ENCODE results near the gene CHMP1A. TPM values are rescaled to one million over a fixed set of nuclear protein-coding genes. Genes with fewer than 3 reads are reported as not detected.
A peak's percentile ranks its signal among the peaks of the same experiment; 100 is the strongest.
"Not testable (repeated sequence)": the region's sequence is repeated elsewhere in the genome, so short reads cannot be mapped to it uniquely, and the experiment has no call there.

Gene CHMP1A
- total RNA-seq, 1 donor from 2014 or later = 96.8 TPM

DNA sequence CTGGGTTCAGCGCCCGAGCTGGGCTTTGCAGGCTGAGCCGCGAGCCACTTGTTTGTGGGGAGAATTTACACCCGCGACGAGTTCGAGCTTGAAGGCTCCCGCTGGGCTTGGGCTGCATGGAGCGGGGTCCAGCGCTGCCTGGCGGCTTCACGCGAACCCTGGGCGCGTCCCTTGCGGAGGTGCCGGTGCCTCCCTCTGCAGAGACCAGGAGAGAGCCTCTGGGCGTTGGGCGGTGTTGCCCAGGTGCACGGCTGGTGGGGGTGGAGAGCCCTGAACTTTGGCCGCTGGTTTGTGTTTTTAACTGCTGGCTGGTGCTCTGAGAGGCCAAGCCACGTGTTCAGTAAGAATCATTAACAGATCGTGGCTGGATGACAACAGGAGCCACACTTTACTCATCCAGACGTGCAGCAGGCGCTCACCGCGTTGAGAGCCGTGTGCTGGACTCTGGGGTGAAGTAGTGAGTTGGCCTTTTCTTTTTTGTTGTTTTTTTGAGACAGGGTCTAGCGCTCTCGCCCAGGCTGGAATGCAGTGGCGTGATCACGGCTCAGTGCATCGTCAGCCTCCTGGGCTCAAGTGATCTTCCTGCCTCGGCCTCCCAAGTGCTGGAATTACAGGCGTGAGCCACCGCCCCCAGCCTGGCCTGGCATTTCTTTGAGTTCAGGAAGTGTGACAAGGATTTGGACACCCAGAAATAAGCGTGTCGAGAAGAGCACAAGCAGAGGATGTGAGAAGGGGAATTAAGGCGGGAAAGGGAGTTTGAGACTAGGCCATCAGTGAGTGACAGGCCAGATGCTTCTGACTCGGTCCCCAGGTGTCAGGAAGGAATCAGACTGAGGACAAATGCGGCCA lies 29.8 kb upstream of the CHMP1A start:
- H3K27me3 ChIP-seq (ENCODE audit: control insufficient read depth, insufficient read depth, low read length) = no peaks in the 10 kb centered on the region
- H3K36me3 ChIP-seq (ENCODE audit: control insufficient read depth, insufficient read depth, low read length) = peaks cover 1% of the 10 kb centered on the region
- DNase-seq (ENCODE audit: low read depth) = peak; percentile 77
- TF ChIP-seq, protein P1, sequence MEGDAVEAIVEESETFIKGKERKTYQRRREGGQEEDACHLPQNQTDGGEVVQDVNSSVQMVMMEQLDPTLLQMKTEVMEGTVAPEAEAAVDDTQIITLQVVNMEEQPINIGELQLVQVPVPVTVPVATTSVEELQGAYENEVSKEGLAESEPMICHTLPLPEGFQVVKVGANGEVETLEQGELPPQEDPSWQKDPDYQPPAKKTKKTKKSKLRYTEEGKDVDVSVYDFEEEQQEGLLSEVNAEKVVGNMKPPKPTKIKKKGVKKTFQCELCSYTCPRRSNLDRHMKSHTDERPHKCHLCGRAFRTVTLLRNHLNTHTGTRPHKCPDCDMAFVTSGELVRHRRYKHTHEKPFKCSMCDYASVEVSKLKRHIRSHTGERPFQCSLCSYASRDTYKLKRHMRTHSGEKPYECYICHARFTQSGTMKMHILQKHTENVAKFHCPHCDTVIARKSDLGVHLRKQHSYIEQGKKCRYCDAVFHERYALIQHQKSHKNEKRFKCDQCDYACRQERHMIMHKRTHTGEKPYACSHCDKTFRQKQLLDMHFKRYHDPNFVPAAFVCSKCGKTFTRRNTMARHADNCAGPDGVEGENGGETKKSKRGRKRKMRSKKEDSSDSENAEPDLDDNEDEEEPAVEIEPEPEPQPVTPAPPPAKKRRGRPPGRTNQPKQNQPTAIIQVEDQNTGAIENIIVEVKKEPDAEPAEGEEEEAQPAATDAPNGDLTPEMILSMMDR (IDR thresholded peaks at IDR 0.05; ENCODE audit: insufficient read depth, low read length, poor library complexity, severe bottlenecking) = peak; percentile 20
- peak overlapping the region; percentile 91 for H3K4me3 ChIP-seq (ENCODE audit: low read depth, low read length)

DNA sequence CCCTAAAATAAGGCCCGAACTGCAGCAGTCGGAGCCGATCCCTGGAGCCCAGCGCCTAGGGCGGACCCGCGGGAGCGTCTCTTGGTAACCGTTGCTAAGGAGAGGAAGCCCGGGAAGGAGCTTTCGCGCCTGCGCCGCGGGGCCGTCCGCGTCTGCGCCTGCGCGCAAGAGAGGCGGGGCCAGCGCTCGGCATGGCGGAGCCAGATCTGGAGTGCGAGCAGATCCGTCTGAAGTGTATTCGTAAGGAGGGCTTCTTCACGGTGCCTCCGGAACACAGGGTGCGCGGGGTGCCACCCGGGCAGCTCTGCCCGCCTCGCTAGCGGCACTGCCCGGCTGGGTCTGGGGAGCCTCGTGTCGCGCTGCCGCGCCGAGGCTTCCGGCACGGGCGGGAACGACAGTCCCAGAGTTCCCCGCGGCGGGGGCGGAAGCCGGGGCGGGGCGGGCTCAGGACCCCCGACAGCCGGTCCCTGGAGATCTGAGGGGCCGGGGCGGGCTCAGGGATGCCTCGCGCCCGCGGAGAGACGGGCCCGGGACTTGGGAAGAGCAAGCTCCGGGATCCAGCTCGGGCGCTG lies 29.1 kb upstream of the CHMP1A start, which contains the start of gene CDK10:
Gene CDK10 (plus strand): TSS at position 170 of the 572 bp plus-strand sequence. CDS start 22 bp downstream, at position 192.
- peaks cover 1% of the 10 kb centered on the region for H3K36me3 ChIP-seq (ENCODE audit: control insufficient read depth, insufficient read depth, low read length)
- no peaks in the 10 kb centered on the region for H3K27me3 ChIP-seq (ENCODE audit: control insufficient read depth, insufficient read depth, low read length)
- H3K4me3 ChIP-seq (ENCODE audit: low read depth, low read length) = peak within 1 kb of the TSS; percentile 91
- TF ChIP-seq, protein P1 (IDR thresholded peaks at IDR 0.05; ENCODE audit: insufficient read depth, low read length, poor library complexity, severe bottlenecking) = no peak
- DNase-seq (ENCODE audit: low read depth) = no peak

DNA sequence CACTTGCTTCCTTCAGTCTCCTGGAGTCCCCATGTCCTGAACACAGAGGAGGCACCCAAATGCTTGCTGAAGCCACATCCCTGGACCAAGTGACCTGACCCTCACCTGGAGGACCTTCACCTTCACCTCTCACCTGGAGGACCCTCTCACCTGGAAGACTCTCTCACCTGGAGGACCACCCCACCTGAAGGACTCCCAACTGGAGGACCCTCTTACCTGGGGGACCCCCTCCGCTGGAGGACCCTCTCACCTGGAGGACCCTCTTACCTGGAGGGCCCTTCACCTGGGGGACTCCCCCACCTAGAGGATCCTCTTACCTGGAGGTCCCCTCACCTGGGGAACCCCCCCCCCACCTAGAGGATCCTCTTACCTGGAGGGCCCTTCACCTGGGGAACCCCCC lies 28.4 kb upstream of the CHMP1A start:
- no peaks in the 10 kb centered on the region for H3K27me3 ChIP-seq (ENCODE audit: control insufficient read depth, insufficient read depth, low read length)
- TF ChIP-seq, protein P1 (IDR thresholded peaks at IDR 0.05; ENCODE audit: insufficient read depth, low read length, poor library complexity, severe bottlenecking) = no peak
- no peak overlapping the region for H3K4me3 ChIP-seq (ENCODE audit: low read depth, low read length)
- DNase-seq (ENCODE audit: low read depth) = no peak
- no peaks in the 10 kb centered on the region for H3K36me3 ChIP-seq (ENCODE audit: control insufficient read depth, insufficient read depth, low read length)

DNA sequence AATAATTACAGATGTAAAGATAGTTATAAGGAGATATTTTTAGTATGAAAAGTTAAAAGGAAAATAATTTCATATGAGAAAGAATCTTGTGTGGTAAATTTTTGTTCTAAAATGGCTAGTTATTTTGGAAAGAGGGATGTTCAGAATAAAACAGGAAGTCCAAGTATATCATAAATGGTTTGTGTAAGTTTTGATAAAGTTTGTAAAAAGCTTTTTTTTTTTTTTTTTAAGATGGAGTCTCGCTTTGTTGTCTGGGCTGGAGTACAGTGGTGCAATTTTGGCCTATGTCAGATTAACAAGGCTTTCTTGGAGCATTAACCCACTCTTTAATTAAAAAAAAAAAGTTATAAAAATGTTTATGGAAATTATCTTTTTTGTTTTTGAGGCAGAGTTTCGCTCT lies 20.8 kb upstream of the CHMP1A start:
- Histone ChIP-seq H3K27me3 (ENCODE audit: control insufficient read depth, insufficient read depth, low read length) (no peaks in the 10 kb centered on the region), H3K36me3 (ENCODE audit: control insufficient read depth, insufficient read depth, low read length) (no peaks in the 10 kb centered on the region), H3K4me3 (ENCODE audit: low read depth, low read length) (no peak overlapping the region)
- DNase-seq (ENCODE audit: low read depth) = no peak
- TF ChIP-seq, protein P1 (IDR thresholded peaks at IDR 0.05; ENCODE audit: insufficient read depth, low read length, poor library complexity, severe bottlenecking) = no peak

DNA sequence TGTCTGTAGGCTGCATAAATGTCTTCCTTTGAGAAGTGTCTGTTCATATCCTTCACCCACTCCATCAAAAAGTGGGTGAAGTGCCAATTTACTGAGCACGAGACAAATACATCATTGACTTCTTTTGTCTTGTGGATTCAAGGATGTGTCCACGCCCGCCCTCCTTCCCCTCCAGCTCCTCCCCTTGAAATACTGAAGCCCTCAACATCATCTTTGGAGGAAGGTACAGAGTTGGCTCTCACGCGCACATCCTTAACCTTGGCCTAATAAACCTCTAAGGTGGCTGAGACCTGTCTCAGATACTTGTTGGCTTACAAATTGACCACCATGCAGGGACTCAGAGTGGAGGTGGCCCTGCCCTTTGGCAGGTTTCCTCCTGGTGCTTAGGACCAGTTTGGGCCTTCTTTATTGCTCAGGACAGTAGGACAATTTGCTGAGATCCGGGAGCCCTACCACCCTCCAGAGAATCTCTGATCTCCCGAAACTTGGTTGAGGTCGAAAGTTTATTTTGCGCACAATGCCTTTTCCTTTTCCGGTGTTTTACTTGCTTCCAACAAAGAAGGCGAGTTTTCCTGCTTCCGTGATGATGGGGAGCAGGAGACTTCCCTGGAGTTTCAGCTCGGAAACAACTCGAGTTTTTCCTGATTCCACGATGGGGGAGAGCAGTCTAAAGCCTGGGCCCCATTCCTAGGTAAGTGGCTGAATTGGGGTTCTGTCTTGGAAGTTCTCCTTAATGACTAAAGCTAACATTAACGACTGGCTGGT lies 14.9 kb upstream of the CHMP1A start:
- TF ChIP-seq, protein P1 (IDR thresholded peaks at IDR 0.05; ENCODE audit: insufficient read depth, low read length, poor library complexity, severe bottlenecking) = no peak
- Histone ChIP-seq H3K36me3 (ENCODE audit: control insufficient read depth, insufficient read depth, low read length) (no peaks in the 10 kb centered on the region), H3K4me3 (ENCODE audit: low read depth, low read length) (no peak overlapping the region), H3K27me3 (ENCODE audit: control insufficient read depth, insufficient read depth, low read length) (no peaks in the 10 kb centered on the region)
- no peak for DNase-seq (ENCODE audit: low read depth)

DNA sequence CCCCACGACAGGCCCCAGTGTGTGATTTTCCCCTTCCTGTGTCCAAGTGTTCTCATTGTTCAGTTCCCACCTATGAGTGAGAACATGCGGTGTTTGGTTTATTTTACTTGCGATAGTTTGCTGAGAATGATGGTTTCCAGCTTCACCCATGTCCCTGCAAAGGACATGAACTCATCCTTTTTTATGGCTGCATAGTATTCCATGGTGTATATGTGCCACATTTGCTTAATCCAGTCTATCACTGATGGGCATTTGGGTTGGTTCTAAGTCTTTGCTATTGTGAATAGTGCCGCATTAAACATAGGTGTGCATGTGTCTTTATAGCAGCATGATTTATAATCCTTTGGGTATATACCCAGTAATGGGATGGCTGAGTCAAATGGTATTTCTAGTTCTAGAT lies 14.1 kb upstream of the CHMP1A start:
- not testable (repeated sequence) for H3K36me3 ChIP-seq (ENCODE audit: control insufficient read depth, insufficient read depth, low read length)

More for the DNA sequence above, 14.1 kb upstream of the CHMP1A start:
- not testable (repeated sequence) for H3K27me3 ChIP-seq (ENCODE audit: control insufficient read depth, insufficient read depth, low read length); H3K4me3 ChIP-seq (ENCODE audit: low read depth, low read length); DNase-seq (ENCODE audit: low read depth)
